K562 (cell line): ENCODE results near the gene RIPPLY3. TPM values are rescaled to one million over a fixed set of nuclear protein-coding genes. Genes with fewer than 3 reads are reported as not detected.

Source experiments
- CBFA2T2 ChIP-seq: fragments of 450-650 bp; conservative IDR thresholded peaks from 2 replicates; pipeline ENCODE4 v1.6.1; 2017; ENCODE audit warnings: mild to moderate bottlenecking
- ETV5 ChIP-seq: sonication (generic); formaldehyde crosslinking; IDR thresholded peaks from 2 replicates; pipeline ENCODE4 v1.4.0; 2020; ENCODE audit warnings: low read depth, mild to moderate bottlenecking, missing genetic modification reagents
- HNRNPUL1 ChIP-seq: fragments of 200-400 bp; formaldehyde crosslinking; IDR thresholded peaks from 2 replicates; pipeline ENCODE4 v1.6.1; 2017; ENCODE audit warnings: low read length
- ILK ChIP-seq: fragments of 450-650 bp; IDR thresholded peaks from 2 replicates; pipeline ENCODE4 v1.6.1; 2016; ENCODE audit warnings: missing genetic modification characterization, low read depth, mild to moderate bottlenecking, missing compliant biosample characterization, moderate library complexity, borderline replicate concordance
- NONO ChIP-seq, 2 experiments: fragments of 200-400 bp in 1 of 2; fragments of 450-650 bp in 1 of 2; formaldehyde crosslinking in 1 of 2; IDR thresholded peaks; 2 replicates each; pipeline ENCODE4 v1.6.1; 2017; ENCODE audit warnings: low read depth in 2 of 2, mild to moderate bottlenecking in 2 of 2, moderate library complexity in 2 of 2, low read length in 1 of 2
- PHF8 ChIP-seq: fragments of 200-600 bp; sonication (generic); IDR thresholded peaks from 2 replicates; pipeline ENCODE4 v1.6.1; 2012; ENCODE audit warnings: mixed run types, mild to moderate bottlenecking, inconsistent platforms, low read length, moderate library complexity, borderline replicate concordance
- PPARD ChIP-seq: fragments of 250-450 bp; sonication (Bioruptor Pico); IDR thresholded peaks from 2 replicates; pipeline ENCODE4 v1.8.0; 2022; ENCODE audit warnings: inconsistent platforms, mild to moderate bottlenecking, moderate library complexity
- STAT5B ChIP-seq: fragments of 250-450 bp; sonication (Bioruptor Pico); IDR thresholded peaks from 2 replicates; pipeline ENCODE4 v1.8.0; 2021; ENCODE audit warnings: mild to moderate bottlenecking, inconsistent platforms
- TCF3 ChIP-seq: sonication (generic); formaldehyde crosslinking; IDR thresholded peaks from 2 replicates; pipeline ENCODE4 v1.4.0; 2020; ENCODE audit warnings: mild to moderate bottlenecking, missing genetic modification reagents
- ZBTB1 ChIP-seq: sonication (generic); formaldehyde crosslinking; IDR thresholded peaks from 2 replicates; pipeline ENCODE4 v1.8.1; 2023; ENCODE audit warnings: missing genetic modification reagents, low read depth, mild to moderate bottlenecking, borderline replicate concordance
- ZNF124 ChIP-seq: sonication (generic); formaldehyde crosslinking; IDR thresholded peaks from 2 replicates; pipeline ENCODE4 v1.8.1; 2022; ENCODE audit warnings: missing genetic modification reagents
- ZNF785 ChIP-seq: fragments of 250-450 bp; sonication (Bioruptor Pico); IDR thresholded peaks from 2 replicates; pipeline ENCODE4 v1.4.0; 2020; ENCODE audit warnings: mild to moderate bottlenecking
- polyA plus RNA-seq, 8 experiments: library from polyadenylated mRNA; depleted of rRNA in 4 of 8; stranded (reverse) in 5 of 8; unstranded in 3 of 8; fragments of >200 nt; fragmentation: Nextera tagmentation in 2 of 8; fragmentation: Illumina TruSeq in 1 of 8; extraction: Ambion mirVana in 2 of 8; extraction: Trizol in 1 of 8; gene quantifications; 2 replicates each; pipeline versions ENCODE4 v1.2.1 to v1.2.3, GENCODE V29; 2011 to 2014; ENCODE audit warnings: inconsistent platforms in 1 of 8, missing spikeins in 1 of 8
- total RNA-seq, 7 experiments: library from RNA; depleted of rRNA in 6 of 7; stranded (reverse); fragments of >200 nt in 6 of 7; fragmentation: Illumina TruSeq in 2 of 7; extraction: Trizol in 2 of 7; gene quantifications; 2 replicates each; pipeline versions ENCODE4 v1.2.1 to v1.2.3, GENCODE V29; 2011 to 2021; ENCODE audit warnings: low replicate concordance in 1 of 7
- TF ChIP-seq, protein P1 (sequence below), 3 experiments: IDR thresholded peaks in 2 of 3; conservative IDR thresholded peaks in 1 of 3; 2 replicates each; pipeline ENCODE4 v1.5.1; 2011 to 2012; ENCODE audit warnings: low read length in 3 of 3, mild to moderate bottlenecking in 3 of 3, control low read depth in 2 of 3, improper control_type of control experiment in 1 of 3, inconsistent platforms in 1 of 3, low read depth in 1 of 3, mixed read lengths in 1 of 3, moderate library complexity in 1 of 3; ENCODE audit not compliant: insufficient read depth in 2 of 3
- TF ChIP-seq, protein P2 (sequence below), 3 experiments: fragments of 200-800 bp in 1 of 3; fragments of 250-450 bp in 1 of 3; fragments of 450-650 bp in 1 of 3; sonication (Bioruptor Pico) in 1 of 3; sonication (Bioruptor generic) in 1 of 3; formaldehyde crosslinking in 1 of 3; IDR thresholded peaks; 2 replicates each; pipeline versions ENCODE4 v1.6.1 to v1.8.0; 2016 to 2022; ENCODE audit warnings: mild to moderate bottlenecking in 2 of 3, missing genetic modification characterization in 2 of 3, missing compliant biosample characterization in 1 of 3, moderate library complexity in 1 of 3

The RIPPLY3 gene
- total and polyA plus RNA-seq, 9 of the 15 experiments (the other 6 are each of a cell fraction or from before 2014, with no cell fraction given) = not detected

DNA sequence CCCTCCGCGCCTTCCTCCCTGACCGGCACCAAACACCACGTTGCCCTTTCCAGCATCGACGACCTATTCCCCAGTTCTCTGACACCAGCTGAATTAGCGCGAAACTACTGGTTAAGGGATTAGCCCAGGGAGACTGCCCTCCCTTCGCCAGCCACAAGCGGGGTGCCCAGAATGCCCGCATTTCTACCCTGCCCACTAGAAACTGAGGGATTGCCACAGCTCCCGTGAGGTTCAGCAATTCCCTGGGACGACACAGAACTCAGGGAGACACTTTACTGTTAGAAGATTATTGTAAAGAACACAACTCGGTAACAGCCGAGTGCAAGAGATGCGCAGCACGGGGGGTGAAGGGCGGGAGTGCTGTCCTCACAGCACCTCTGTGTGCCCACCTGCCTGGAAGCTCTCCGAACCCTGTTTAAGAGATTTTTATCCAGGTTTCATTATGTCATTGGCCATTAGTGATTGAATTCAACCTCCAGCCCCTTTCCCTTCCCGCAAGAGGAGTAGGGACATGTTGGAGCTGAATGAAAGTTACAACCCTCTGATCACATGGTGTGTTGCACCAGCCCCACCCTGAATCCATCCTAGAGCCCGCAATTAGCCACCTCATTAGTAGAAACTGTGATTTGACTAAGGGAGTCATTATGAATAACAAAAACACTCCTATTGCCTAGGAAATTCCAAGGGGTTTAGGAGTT is 15.8 kb upstream of the RIPPLY3 start (continued):
- TF ChIP-seq, protein P1, sequence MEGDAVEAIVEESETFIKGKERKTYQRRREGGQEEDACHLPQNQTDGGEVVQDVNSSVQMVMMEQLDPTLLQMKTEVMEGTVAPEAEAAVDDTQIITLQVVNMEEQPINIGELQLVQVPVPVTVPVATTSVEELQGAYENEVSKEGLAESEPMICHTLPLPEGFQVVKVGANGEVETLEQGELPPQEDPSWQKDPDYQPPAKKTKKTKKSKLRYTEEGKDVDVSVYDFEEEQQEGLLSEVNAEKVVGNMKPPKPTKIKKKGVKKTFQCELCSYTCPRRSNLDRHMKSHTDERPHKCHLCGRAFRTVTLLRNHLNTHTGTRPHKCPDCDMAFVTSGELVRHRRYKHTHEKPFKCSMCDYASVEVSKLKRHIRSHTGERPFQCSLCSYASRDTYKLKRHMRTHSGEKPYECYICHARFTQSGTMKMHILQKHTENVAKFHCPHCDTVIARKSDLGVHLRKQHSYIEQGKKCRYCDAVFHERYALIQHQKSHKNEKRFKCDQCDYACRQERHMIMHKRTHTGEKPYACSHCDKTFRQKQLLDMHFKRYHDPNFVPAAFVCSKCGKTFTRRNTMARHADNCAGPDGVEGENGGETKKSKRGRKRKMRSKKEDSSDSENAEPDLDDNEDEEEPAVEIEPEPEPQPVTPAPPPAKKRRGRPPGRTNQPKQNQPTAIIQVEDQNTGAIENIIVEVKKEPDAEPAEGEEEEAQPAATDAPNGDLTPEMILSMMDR (IDR thresholded peaks at IDR 0.05 in 2 of 3, conservative IDR thresholded peaks at IDR 0.05 in 1 of 3; ENCODE audit: insufficient read depth in 2 of 3, low read depth in 1 of 3, low read length in 3 of 3) = no peak
- no peak for TF ChIP-seq PHF8
- no peak for TF ChIP-seq CBFA2T2
- TF ChIP-seq, protein P2, sequence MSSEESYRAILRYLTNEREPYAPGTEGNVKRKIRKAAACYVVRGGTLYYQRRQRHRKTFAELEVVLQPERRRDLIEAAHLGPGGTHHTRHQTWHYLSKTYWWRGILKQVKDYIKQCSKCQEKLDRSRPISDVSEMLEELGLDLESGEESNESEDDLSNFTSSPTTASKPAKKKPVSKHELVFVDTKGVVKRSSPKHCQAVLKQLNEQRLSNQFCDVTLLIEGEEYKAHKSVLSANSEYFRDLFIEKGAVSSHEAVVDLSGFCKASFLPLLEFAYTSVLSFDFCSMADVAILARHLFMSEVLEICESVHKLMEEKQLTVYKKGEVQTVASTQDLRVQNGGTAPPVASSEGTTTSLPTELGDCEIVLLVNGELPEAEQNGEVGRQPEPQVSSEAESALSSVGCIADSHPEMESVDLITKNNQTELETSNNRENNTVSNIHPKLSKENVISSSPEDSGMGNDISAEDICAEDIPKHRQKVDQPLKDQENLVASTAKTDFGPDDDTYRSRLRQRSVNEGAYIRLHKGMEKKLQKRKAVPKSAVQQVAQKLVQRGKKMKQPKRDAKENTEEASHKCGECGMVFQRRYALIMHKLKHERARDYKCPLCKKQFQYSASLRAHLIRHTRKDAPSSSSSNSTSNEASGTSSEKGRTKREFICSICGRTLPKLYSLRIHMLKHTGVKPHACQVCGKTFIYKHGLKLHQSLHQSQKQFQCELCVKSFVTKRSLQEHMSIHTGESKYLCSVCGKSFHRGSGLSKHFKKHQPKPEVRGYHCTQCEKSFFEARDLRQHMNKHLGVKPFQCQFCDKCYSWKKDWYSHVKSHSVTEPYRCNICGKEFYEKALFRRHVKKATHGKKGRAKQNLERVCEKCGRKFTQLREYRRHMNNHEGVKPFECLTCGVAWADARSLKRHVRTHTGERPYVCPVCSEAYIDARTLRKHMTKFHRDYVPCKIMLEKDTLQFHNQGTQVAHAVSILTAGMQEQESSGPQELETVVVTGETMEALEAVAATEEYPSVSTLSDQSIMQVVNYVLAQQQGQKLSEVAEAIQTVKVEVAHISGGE (CRISPR knock-in tag; IDR thresholded peaks at IDR 0.05) = no peak
- TF ChIP-seq ZNF785 (CRISPR knock-in tag) = no peak
- TF ChIP-seq NONO (IDR thresholded peaks at IDR 0.05; ENCODE audit: low read depth in 2 of 2, low read length in 1 of 2) = no peak
- peak; percentile 3; the same call in 1 of the 2 replicates for TF ChIP-seq TCF3
- 0 out of 2 replicates have a peak, but pooled peaks have one; percentile 2 for TF ChIP-seq ZBTB1 (CRISPR knock-in tag)
- TF ChIP-seq ILK (tag) = no peak
- no peak for TF ChIP-seq STAT5B (CRISPR knock-in tag)
- no peak for TF ChIP-seq HNRNPUL1
- TF ChIP-seq PPARD (CRISPR knock-in tag) = no peak
- TF ChIP-seq ZNF124 (CRISPR knock-in tag) = no peak
- TF ChIP-seq ETV5 = no peak
